ENCODE results near the gene AMMECR1L. TPM values are rescaled to one million over a fixed set of nuclear protein-coding genes. Genes with fewer than 3 reads are reported as not detected.

AMMECR1L gene
- total RNA-seq, 2 experiments from 2014 or later = 14.3 to 15.0 TPM

GRCh38 chr2:127884436-127884835 is 1.3 kb downstream of the AMMECR1L start:
- intact Hi-C loops (cut with micrococcal nuclease) = no loop called here
- Mint-ChIP-seq H3K9me3 (no peaks in the 10 kb centered on the region), H3K36me3 (peaks cover 12% of the 10 kb centered on the region), H3K27ac (peak overlapping the region; percentile 77), H3K27me3 (no peaks in the 10 kb centered on the region), H3K4me1 (ENCODE audit: low read depth) (peaks cover 50% of the 10 kb centered on the region), H3K4me3 (peak overlapping the region; percentile 84)
- no peak for DNase-seq
- ChIA-PET CTCF (interaction anchor here (1.0 kb wide), 1 partner anchor 27 kb away, joined by 4 read pairs; the partner anchor contains the start of gene POLR2D), POLR2A (no interaction called here)

DNA sequence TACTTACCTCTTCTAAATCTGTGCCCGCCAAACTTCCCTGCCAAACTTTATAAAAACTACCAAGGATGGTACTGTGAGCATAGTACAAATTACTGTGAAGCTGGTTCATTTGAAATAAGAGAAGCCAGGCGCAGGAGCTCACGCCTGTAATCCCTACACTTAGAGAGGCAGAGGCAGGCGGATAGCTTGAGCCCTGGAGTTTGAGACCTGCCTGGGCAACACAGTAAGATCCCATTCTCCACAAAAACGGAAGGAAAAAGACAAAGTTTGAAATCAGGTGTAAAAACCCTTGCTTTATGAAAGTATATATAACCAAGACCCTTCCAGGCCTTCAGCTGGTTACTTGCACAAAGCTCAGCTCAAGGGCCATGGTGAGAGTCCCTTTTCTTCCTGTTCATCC is 5.9 kb downstream of the AMMECR1L start:
- CTCF ChIA-PET = no interaction called here
- H3K4me1 Mint-ChIP-seq (ENCODE audit: low read depth) = peaks cover 65% of the 10 kb centered on the region
- H3K36me3 Mint-ChIP-seq = peaks cover 18% of the 10 kb centered on the region
- no peaks in the 10 kb centered on the region for H3K9me3 Mint-ChIP-seq
- no peak overlapping the region for H3K4me3 Mint-ChIP-seq
- intact Hi-C loops (cut with micrococcal nuclease) = no loop called here
- no peaks in the 10 kb centered on the region for H3K27me3 Mint-ChIP-seq
- no peak overlapping the region for H3K27ac Mint-ChIP-seq
- POLR2A ChIA-PET = no interaction called here
- DNase-seq = no peak

GRCh38 chr2:127877626-127878025 is 8.1 kb downstream of the AMMECR1L start:
- H3K4me1 Mint-ChIP-seq (ENCODE audit: low read depth) = peaks cover 55% of the 10 kb centered on the region
- H3K27me3 Mint-ChIP-seq = no peaks in the 10 kb centered on the region
- no peak overlapping the region for H3K27ac Mint-ChIP-seq
- ChIA-PET CTCF (no interaction called here), POLR2A (no interaction called here)
- H3K36me3 Mint-ChIP-seq = peaks cover 27% of the 10 kb centered on the region
- no peak for DNase-seq
- H3K9me3 Mint-ChIP-seq = no peaks in the 10 kb centered on the region
- no peak overlapping the region for H3K4me3 Mint-ChIP-seq
- intact Hi-C loops (cut with micrococcal nuclease) = no loop called here

- intact Hi-C loops (cut with micrococcal nuclease) = no loop called here
- Mint-ChIP-seq H3K36me3 (peaks cover 26% of the 10 kb centered on the region), H3K27ac (no peak overlapping the region), H3K4me1 (ENCODE audit: low read depth) (peaks cover 53% of the 10 kb centered on the region), H3K9me3 (no peaks in the 10 kb centered on the region), H3K4me3 (no peak overlapping the region), H3K27me3 (no peaks in the 10 kb centered on the region)
- POLR2A ChIA-PET = no interaction called here
- DNase-seq = no peak
- CTCF ChIA-PET = interaction anchor here (0.7 kb wide), 1 partner anchor 66 kb away, joined by 3 read pairs; no protein-coding TSS in a partner anchor
These were observed 8.6 kb downstream of the AMMECR1L start for GRCh38 chr2:127877136-127877535.

- POLR2A ChIA-PET = interaction anchor here (0.5 to 0.6 kb wide), 2 partner anchors 146 to 885 kb away, joined by 3 to 4 read pairs; no protein-coding TSS in a partner anchor
- Mint-ChIP-seq H3K4me1 (ENCODE audit: low read depth) (peaks cover 31% of the 10 kb centered on the region), H3K4me3 (no peak overlapping the region), H3K27ac (peak overlapping the region; percentile 41), H3K9me3 (no peaks in the 10 kb centered on the region), H3K36me3 (peaks cover 26% of the 10 kb centered on the region), H3K27me3 (no peaks in the 10 kb centered on the region)
- intact Hi-C loops (cut with micrococcal nuclease) = no loop called here
- CTCF ChIA-PET = interaction anchor here (0.7 kb wide), 1 partner anchor 29 kb away, joined by 4 read pairs; no protein-coding TSS in a partner anchor
- peak; percentile 55 for DNase-seq
These were observed 11.1 kb downstream of the AMMECR1L start for GRCh38 chr2:127874378-127875269.

- CTCF ChIA-PET = no interaction called here
These were observed 12.0 kb downstream of the AMMECR1L start for GRCh38 chr2:127873707-127874303.

GRCh38 chr2:127872354-127872753 is 13.4 kb downstream of the AMMECR1L start:
- ChIA-PET POLR2A (no interaction called here), CTCF (no interaction called here)
- intact Hi-C loops (cut with micrococcal nuclease) = no loop called here
- Mint-ChIP-seq H3K4me1 (ENCODE audit: low read depth) (peaks cover 18% of the 10 kb centered on the region), H3K27me3 (no peaks in the 10 kb centered on the region), H3K9me3 (no peaks in the 10 kb centered on the region), H3K27ac (no peak overlapping the region), H3K36me3 (peaks cover 29% of the 10 kb centered on the region), H3K4me3 (no peak overlapping the region)
- DNase-seq = no peak

More at GRCh38 chr2:127873707-127874303, 12.0 kb downstream of the AMMECR1L start:
- POLR2A ChIA-PET = interaction anchor here (0.6 kb wide), 1 partner anchor 147 kb away, joined by 4 read pairs; no protein-coding TSS in a partner anchor
- no peaks in the 10 kb centered on the region for H3K9me3 Mint-ChIP-seq
- H3K4me1 Mint-ChIP-seq (ENCODE audit: low read depth) = peaks cover 25% of the 10 kb centered on the region
- peaks cover 28% of the 10 kb centered on the region for H3K36me3 Mint-ChIP-seq
- no peak overlapping the region for H3K4me3 Mint-ChIP-seq
- no peak overlapping the region for H3K27ac Mint-ChIP-seq
- no peaks in the 10 kb centered on the region for H3K27me3 Mint-ChIP-seq
- no peak for DNase-seq
- intact Hi-C loops (cut with micrococcal nuclease) = no loop called here

DNA sequence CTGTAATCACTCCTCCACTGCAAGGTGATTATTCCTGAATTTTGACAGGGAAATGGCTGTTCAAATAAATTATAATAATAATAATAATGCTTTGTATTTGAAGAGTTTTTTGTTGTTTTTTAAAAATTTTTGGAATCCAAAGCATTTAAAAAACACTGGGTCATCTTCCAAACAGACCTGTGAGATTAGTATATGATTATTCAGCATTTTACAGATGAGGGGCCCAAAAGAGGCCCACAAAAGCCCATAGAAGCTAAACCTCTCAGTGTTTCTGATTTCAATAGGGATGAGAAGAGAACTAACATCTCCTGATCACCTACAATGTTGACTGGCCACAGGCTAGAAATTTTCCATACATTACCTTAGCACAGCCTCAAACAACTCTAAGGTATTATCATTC is 19.8 kb downstream of the AMMECR1L start:
- Mint-ChIP-seq H3K27ac (no peak overlapping the region), H3K27me3 (no peaks in the 10 kb centered on the region), H3K4me1 (ENCODE audit: low read depth) (no peaks in the 10 kb centered on the region), H3K4me3 (no peak overlapping the region), H3K36me3 (peaks cover 41% of the 10 kb centered on the region), H3K9me3 (no peaks in the 10 kb centered on the region)
- intact Hi-C loops (cut with micrococcal nuclease) = no loop called here
- ChIA-PET POLR2A (no interaction called here), CTCF (no interaction called here)
- DNase-seq = no peak

DNA sequence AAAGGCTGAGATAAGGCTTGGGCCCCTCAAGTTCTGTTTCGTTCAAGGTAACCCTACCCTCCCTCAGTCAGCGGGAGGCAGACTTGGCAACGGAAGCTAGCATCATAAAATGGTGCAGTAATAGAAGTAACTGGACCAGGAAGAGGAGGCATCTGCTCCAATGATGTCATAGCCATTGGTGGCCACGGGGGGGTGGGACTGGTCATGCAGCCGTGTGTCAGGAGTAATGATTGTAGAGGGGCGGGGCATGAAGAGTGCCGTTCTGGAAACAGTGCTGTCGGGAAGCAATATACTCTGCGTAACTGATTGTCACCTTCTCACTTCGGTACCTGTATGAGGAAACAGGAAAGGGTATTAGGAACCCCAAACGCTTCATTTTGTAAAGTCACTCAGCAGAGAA is 20.9 kb downstream of the AMMECR1L start:
- Mint-ChIP-seq H3K27me3 (no peaks in the 10 kb centered on the region), H3K4me1 (ENCODE audit: low read depth) (no peaks in the 10 kb centered on the region), H3K4me3 (no peak overlapping the region), H3K9me3 (no peaks in the 10 kb centered on the region), H3K27ac (no peak overlapping the region), H3K36me3 (peaks cover 36% of the 10 kb centered on the region)
- CTCF ChIA-PET = no interaction called here
- DNase-seq = no peak
- POLR2A ChIA-PET = no interaction called here
- intact Hi-C loops (cut with micrococcal nuclease) = no loop called here

- intact Hi-C loops (cut with micrococcal nuclease) = no loop called here
- Mint-ChIP-seq H3K4me1 (ENCODE audit: low read depth) (peaks cover 10% of the 10 kb centered on the region), H3K27me3 (no peaks in the 10 kb centered on the region), H3K36me3 (peaks cover 28% of the 10 kb centered on the region), H3K27ac (no peak overlapping the region), H3K9me3 (no peaks in the 10 kb centered on the region), H3K4me3 (no peak overlapping the region)
- ChIA-PET POLR2A (no interaction called here), CTCF (no interaction called here)
- no peak for DNase-seq
These were observed 23.5 kb downstream of the AMMECR1L start for GRCh38 chr2:127862228-127862627.

- DNase-seq = no peak
- ChIA-PET POLR2A (no interaction called here), CTCF (no interaction called here)
- intact Hi-C loops (cut with micrococcal nuclease) = no loop called here
- Mint-ChIP-seq H3K27me3 (no peaks in the 10 kb centered on the region), H3K4me3 (no peak overlapping the region), H3K36me3 (peaks cover 25% of the 10 kb centered on the region), H3K27ac (no peak overlapping the region), H3K4me1 (ENCODE audit: low read depth) (peaks cover 27% of the 10 kb centered on the region), H3K9me3 (no peaks in the 10 kb centered on the region)
These were observed 25.6 kb downstream of the AMMECR1L start for GRCh38 chr2:127860130-127860529.

- intact Hi-C loops (cut with micrococcal nuclease) = loop anchor here (2.0 to 10.0 kb wide), 5 partner anchors 157 to 375 kb away; partner anchors contain the start of genes SFT2D3 and UGGT1
- Mint-ChIP-seq H3K4me3 (peak overlapping the region; percentile 35), H3K27me3 (no peaks in the 10 kb centered on the region), H3K27ac (peak overlapping the region; percentile 49), H3K9me3 (no peaks in the 10 kb centered on the region), H3K4me1 (ENCODE audit: low read depth) (peaks cover 31% of the 10 kb centered on the region), H3K36me3 (peaks cover 21% of the 10 kb centered on the region)
- POLR2A ChIA-PET = no interaction called here
- CTCF ChIA-PET = no interaction called here
- DNase-seq = peak; percentile 66
These were observed 26.1 kb downstream of the AMMECR1L start for GRCh38 chr2:127859712-127860085.

Measured in activated CD4-positive, alpha-beta memory T cell treated with anti-CD3 and anti-CD28 coated beads for 36 hours (primary cell).